Thyroid gland (tissue), 4 donors: ENCODE data around the gene PIP4K2C. TPM values are rescaled to one million over a fixed set of nuclear protein-coding genes. Genes with fewer than 3 reads are reported as not detected.

Experiments used
- DNase-seq, 2 donors: peaks; one replicate each; pipeline ENCODE4 v3.0.0-alpha.2; 2019
- H3K27ac ChIP-seq, 3 donors: fragments of 200-600 bp; sonication (generic); 1 replicate in 2 of 3; 2 replicates in 1 of 3; pipeline ENCODE4 v1.5.1; 2016 to 2019; ENCODE audit warnings: mild to moderate bottlenecking in 1 of 3, moderate library complexity in 1 of 3
- H3K27me3 ChIP-seq: fragments of 200-600 bp; sonication (generic); one replicate; pipeline ENCODE4 v1.5.1; 2019
- H3K36me3 ChIP-seq, 2 donors: fragments of 200-600 bp; sonication (generic); one replicate each; pipeline ENCODE4 v1.5.1; 2016 to 2019
- H3K4me1 ChIP-seq, 2 donors: fragments of 200-600 bp; sonication (generic); one replicate each; pipeline ENCODE4 v1.5.1; 2017 to 2019
- H3K4me3 ChIP-seq, 3 donors: fragments of 200-600 bp; sonication (generic); replicated peaks in 1 of 3; 1 replicate in 2 of 3; 2 replicates in 1 of 3; pipeline ENCODE4 v1.5.1; 2016; ENCODE audit warnings: mild to moderate bottlenecking in 1 of 3
- H3K9me3 ChIP-seq: fragments of 200-600 bp; sonication (generic); one replicate; pipeline ENCODE4 v1.5.1; 2017
- POLR2A ChIP-seq, 2 donors: fragments of 450-650 bp; IDR thresholded peaks; one replicate each; pipeline ENCODE4 v1.6.1; 2017; ENCODE audit warnings: antibody characterized with exemption in 2 of 2, mild to moderate bottlenecking in 2 of 2, moderate library complexity in 1 of 2
- WGBS, 2 donors: methylation state at CpG; one replicate each; pipeline ENCODE4 v1.1.5; 2017; 5-methylcytosine and 5-hydroxymethylcytosine counted together
- intact Hi-C: fragments of 100-400 bp; cut with DNase I; formaldehyde crosslinking; loops from one replicate; pipeline ENCODE4 v1.15.1; 2023
- total RNA-seq, 4 donors: library from RNA; depleted of rRNA; stranded (reverse); fragments of >200 nt; gene quantifications; one replicate each; pipeline ENCODE4 v1.2.3, GENCODE V29; 2016
- TF ChIP-seq, protein P1 (sequence below), 6 experiments: fragments of 200-600 bp in 3 of 6; fragments of 450-650 bp in 3 of 6; sonication (generic) in 3 of 6; IDR thresholded peaks; one replicate each; pipeline ENCODE4 v1.5.1; 2016 to 2019; ENCODE audit warnings: antibody characterized with exemption in 6 of 6, mild to moderate bottlenecking in 2 of 6, inconsistent platforms in 1 of 6, moderate library complexity in 1 of 6

The PIP4K2C gene
- total RNA-seq, 4 donors from 2014 or later: 29.6 to 82.6 (median 59.2) TPM

DNA sequence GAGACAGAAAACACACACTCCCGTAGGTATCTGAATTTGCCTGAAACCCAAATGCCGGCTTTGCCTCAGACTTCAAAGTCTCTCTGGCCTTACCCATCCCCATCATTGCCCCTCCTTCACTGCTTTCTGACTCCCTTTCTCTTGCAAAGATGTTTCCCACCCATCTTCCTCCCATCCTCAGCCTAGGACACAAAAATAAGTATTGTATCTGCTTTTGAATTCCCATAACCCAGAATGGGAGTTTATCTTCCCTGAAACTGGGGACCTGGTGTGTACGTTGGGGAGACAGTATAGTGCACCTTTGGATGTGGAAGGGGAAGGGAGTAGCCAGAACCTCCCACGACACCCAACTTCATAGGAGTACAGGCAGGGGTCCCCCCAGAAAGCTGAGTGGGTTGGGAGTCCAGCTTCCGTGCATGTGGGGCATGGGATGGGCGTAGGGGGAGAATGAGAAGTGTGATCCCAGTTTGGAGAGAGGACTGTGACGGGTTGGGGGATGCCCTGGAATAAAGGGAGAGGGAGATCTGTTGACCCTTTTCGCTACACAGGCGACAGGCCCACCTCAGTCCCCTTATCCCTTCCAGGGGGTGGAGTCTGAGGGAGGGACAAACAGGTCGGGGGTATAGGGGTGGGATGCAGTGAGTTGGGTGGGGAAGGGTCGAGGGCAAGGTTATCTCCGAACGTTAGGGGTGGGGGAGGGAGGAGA is 41.6 kb upstream of the PIP4K2C start:
- DNase-seq: no peak
- Histone ChIP-seq H3K36me3 (no peaks in the 10 kb centered on the region), H3K27me3 (no peaks in the 10 kb centered on the region), H3K9me3 (no peaks in the 10 kb centered on the region), H3K4me3 (peak overlapping the region in 1 of 3 donors; percentile 29), H3K27ac (no peak overlapping the region), H3K4me1 (peaks cover 12 to 23% of the 10 kb centered on the region in 2 donors)
- 44 to 49% methylated on average over 10 to 12 of the region's 13 CpGs for WGBS, 2 donors
- intact Hi-C loops: no loop called here
- no peak for TF ChIP-seq POLR2A (IDR thresholded peaks at IDR 0.05)
- TF ChIP-seq, protein P1, sequence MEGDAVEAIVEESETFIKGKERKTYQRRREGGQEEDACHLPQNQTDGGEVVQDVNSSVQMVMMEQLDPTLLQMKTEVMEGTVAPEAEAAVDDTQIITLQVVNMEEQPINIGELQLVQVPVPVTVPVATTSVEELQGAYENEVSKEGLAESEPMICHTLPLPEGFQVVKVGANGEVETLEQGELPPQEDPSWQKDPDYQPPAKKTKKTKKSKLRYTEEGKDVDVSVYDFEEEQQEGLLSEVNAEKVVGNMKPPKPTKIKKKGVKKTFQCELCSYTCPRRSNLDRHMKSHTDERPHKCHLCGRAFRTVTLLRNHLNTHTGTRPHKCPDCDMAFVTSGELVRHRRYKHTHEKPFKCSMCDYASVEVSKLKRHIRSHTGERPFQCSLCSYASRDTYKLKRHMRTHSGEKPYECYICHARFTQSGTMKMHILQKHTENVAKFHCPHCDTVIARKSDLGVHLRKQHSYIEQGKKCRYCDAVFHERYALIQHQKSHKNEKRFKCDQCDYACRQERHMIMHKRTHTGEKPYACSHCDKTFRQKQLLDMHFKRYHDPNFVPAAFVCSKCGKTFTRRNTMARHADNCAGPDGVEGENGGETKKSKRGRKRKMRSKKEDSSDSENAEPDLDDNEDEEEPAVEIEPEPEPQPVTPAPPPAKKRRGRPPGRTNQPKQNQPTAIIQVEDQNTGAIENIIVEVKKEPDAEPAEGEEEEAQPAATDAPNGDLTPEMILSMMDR (IDR thresholded peaks at IDR 0.05): no peak

DNA sequence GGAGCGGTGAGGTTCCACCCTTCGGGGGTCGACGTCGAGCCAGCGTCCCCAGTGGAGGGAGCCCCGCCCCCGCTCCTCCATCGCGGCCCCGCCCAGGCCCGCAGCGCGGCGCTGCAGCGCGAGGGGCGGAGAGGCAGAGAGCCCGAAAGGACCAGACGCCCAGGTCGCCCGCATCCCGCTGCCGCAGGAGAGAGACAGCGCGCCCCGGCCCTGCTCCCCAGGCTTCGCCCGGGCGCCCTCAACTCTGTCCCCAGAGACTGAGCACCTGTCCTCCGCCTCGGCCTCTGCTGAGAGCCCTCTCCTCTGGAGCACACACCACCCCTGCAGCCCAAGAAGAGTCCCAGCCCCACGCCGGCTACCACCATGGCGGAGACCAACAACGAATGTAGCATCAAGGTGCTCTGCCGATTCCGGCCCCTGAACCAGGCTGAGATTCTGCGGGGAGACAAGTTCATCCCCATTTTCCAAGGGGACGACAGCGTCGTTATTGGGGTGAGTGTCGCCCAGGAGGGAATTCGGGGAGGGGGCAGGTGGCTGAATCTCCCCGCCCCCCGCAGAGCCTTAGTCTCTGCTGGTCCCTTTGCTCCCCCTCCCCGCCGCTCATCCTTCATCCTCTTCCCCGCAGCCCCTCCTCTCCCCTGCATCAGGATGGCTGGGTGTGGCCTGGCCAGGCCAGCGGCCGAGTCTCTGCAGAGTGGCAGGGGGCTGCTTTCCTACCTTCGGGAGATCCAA is 40.9 kb upstream of the PIP4K2C start, which contains the start of gene KIF5A:
KIF5A (plus strand) TSS at position 136 of the 732 bp plus-strand sequence; CDS start at position 364, 228 bp downstream.
- peak within 1 kb of the TSS in 1 of 3 donors; percentile 29 for H3K4me3 ChIP-seq
- TF ChIP-seq, protein P1 (IDR thresholded peaks at IDR 0.05): no peak
- no peak for TF ChIP-seq POLR2A (IDR thresholded peaks at IDR 0.05)
- H3K36me3 ChIP-seq: no peaks in the 10 kb centered on the region
- no peaks in the 10 kb centered on the region for H3K9me3 ChIP-seq
- 5 to 11% methylated on average over 12 to 20 of the region's 52 CpGs for WGBS, 2 donors
- peaks cover 12 to 21% of the 10 kb centered on the region in 2 donors for H3K4me1 ChIP-seq
- DNase-seq: peak; percentile 30 to 35
- no peaks in the 10 kb centered on the region for H3K27me3 ChIP-seq
- no peak within 1 kb of the TSS for H3K27ac ChIP-seq
- intact Hi-C loops: no loop called here

DNA sequence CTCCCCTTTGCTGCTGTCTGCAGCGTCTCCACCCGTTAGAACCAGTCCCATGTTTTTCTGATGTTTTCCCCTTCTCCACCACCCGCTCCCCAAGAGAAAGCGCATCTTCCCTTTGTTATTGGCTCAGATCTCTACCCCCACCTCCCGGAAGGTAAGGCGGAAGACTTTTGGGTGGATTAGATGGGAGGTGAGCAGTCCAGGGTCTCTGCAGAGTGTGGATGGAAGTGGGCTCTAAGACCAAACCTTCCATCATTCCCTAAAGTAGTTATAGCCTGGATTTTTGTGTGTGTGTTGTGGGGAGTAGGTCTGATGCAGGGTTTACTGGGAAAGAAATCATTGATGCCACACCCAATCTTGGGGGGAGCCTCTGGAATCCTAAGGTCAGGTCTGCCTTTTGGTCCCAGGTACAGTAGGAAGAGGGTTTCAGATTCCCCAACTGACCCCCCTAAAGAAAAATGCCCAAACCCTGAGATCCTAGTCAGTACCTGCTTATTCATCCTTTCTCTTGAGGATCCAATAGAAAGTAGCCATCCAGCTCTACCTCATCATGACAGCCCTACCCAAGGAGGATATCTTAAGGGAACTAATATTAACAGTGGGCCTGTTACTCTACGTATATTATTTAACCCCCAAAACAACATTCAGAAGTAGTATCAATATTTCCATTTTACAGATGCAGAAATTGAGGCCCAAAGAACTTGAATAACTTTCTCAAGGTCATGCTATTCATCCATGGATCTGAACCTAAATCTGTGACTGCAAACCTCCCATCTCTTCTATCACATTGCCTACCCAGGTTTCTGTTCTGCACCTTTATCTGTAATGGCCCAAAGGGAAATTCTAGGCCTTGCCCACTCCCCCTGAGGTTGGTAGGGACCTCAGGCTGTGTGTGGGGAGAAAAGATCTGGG is 40.1 kb upstream of the PIP4K2C start:
- Histone ChIP-seq H3K4me1 (peaks cover 9 to 13% of the 10 kb centered on the region in 2 donors), H3K36me3 (no peaks in the 10 kb centered on the region), H3K27me3 (no peaks in the 10 kb centered on the region), H3K4me3 (no peak overlapping the region), H3K27ac (no peak overlapping the region), H3K9me3 (no peaks in the 10 kb centered on the region)
- WGBS, 2 donors: 60 to 67% methylated on average over 7 of the region's 7 CpGs
- DNase-seq: no peak
- intact Hi-C loops: no loop called here
- no peak for TF ChIP-seq POLR2A (IDR thresholded peaks at IDR 0.05)
- TF ChIP-seq, protein P1 (IDR thresholded peaks at IDR 0.05): no peak

DNA sequence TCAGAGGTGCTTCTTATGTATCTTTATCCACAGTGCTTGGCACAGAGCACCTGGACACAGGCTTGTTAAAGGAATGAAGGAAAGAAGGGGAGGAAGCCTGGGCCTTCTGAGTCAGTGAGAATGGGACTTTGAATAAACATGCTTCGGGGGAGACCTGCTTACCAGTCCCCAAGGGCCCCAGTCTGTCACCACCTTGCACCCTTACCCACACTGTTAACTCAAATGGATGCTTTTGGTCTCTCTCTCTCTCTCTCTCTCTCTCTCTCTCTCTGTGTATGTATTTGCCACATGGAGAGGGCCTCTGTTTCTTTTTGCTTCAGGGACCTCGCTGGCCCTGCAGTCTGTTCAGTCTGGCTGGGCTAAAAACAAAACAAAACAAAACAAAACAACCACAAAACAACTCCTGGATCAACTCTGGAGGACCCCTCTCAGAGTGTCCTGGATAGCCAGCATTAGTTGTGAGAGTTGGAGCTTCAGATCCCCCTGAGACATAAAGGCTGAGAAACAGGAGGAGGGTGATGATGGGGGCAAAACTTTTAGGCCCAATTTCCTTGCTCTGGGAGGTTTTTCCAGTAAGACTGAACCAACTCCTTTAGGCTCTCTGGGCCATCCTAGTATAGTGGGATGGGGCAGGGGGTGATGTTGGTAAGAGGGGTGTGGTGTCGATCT is 39.2 kb upstream of the PIP4K2C start:
- Histone ChIP-seq H3K4me3 (no peak overlapping the region), H3K27me3 (no peaks in the 10 kb centered on the region), H3K27ac (no peak overlapping the region), H3K4me1 (peaks cover 4 to 9% of the 10 kb centered on the region in 2 donors), H3K9me3 (no peaks in the 10 kb centered on the region), H3K36me3 (no peaks in the 10 kb centered on the region)
- TF ChIP-seq, protein P1 (IDR thresholded peaks at IDR 0.05): no peak
- no peak for DNase-seq
- intact Hi-C loops: no loop called here
- 52 to 62% methylated on average over 3 of the region's 3 CpGs for WGBS, 2 donors
